HepG2 (cell line): ENCODE measurements around the gene ZBTB45.

ENCODE experiments used
- ATF3 ChIP-seq: sonication (generic); formaldehyde crosslinking; IDR thresholded peaks from 2 replicates; pipeline ENCODE4 v1.4.0; 2020; ENCODE audit warnings: missing genetic modification reagents
- BHLHE40 ChIP-seq: IDR thresholded peaks from 2 replicates; pipeline ENCODE4 v1.6.1; 2011; ENCODE audit warnings: low read length, improper control_type of control experiment
- KDM5A ChIP-seq: fragments of 200-600 bp; sonication (generic); IDR thresholded peaks from 2 replicates; pipeline ENCODE4 v1.7.0; 2018; ENCODE audit warnings: antibody characterized with exemption, mild to moderate bottlenecking, low read length, borderline replicate concordance
- MYC ChIP-seq: sonication (generic); formaldehyde crosslinking; IDR thresholded peaks from 2 replicates; pipeline ENCODE4 v1.9.0; 2021; ENCODE audit warnings: missing genetic modification reagents, borderline replicate concordance
- NR3C1 ChIP-seq: sonication (generic); formaldehyde crosslinking; IDR thresholded peaks from 2 replicates; pipeline ENCODE4 v1.4.0; 2020; ENCODE audit warnings: missing genetic modification reagents
- PBX2 ChIP-seq: IDR thresholded peaks from 2 replicates; pipeline ENCODE4 v1.6.1; 2016; ENCODE audit warnings: control low read depth
- POLR2A ChIP-seq, 2 experiments: IDR thresholded peaks; 2 replicates each; pipeline ENCODE4 v1.6.1; 2011; ENCODE audit warnings: low read depth in 2 of 2, low read length in 2 of 2, mild to moderate bottlenecking in 1 of 2, moderate library complexity in 1 of 2; ENCODE audit not compliant: insufficient read depth in 1 of 2
- REL ChIP-seq: sonication (generic); formaldehyde crosslinking; conservative IDR thresholded peaks from 2 replicates; pipeline ENCODE4 v1.8.0; 2022; ENCODE audit warnings: mild to moderate bottlenecking, missing genetic modification reagents, moderate library complexity
- RELA ChIP-seq: sonication (generic); formaldehyde crosslinking; IDR thresholded peaks from 2 replicates; pipeline ENCODE4 v1.4.0; 2020; ENCODE audit warnings: missing genetic modification reagents
- ZBTB1 ChIP-seq: sonication (generic); formaldehyde crosslinking; IDR thresholded peaks from 2 replicates; pipeline ENCODE4 v1.4.0; 2020; ENCODE audit warnings: missing genetic modification reagents, borderline replicate concordance
- ZBTB10 ChIP-seq: sonication (generic); formaldehyde crosslinking; IDR thresholded peaks from 2 replicates; pipeline ENCODE4 v1.4.0; 2020; ENCODE audit warnings: missing genetic modification reagents, borderline replicate concordance
- ZNF232 ChIP-seq: sonication (generic); formaldehyde crosslinking; IDR thresholded peaks from 2 replicates; pipeline ENCODE4 v1.4.0; 2020; ENCODE audit warnings: missing genetic modification reagents, borderline replicate concordance
- ZNF512 ChIP-seq: sonication (generic); formaldehyde crosslinking; IDR thresholded peaks from 2 replicates; pipeline ENCODE4 v1.4.0; 2020; ENCODE audit warnings: mild to moderate bottlenecking, missing genetic modification reagents

DNA sequence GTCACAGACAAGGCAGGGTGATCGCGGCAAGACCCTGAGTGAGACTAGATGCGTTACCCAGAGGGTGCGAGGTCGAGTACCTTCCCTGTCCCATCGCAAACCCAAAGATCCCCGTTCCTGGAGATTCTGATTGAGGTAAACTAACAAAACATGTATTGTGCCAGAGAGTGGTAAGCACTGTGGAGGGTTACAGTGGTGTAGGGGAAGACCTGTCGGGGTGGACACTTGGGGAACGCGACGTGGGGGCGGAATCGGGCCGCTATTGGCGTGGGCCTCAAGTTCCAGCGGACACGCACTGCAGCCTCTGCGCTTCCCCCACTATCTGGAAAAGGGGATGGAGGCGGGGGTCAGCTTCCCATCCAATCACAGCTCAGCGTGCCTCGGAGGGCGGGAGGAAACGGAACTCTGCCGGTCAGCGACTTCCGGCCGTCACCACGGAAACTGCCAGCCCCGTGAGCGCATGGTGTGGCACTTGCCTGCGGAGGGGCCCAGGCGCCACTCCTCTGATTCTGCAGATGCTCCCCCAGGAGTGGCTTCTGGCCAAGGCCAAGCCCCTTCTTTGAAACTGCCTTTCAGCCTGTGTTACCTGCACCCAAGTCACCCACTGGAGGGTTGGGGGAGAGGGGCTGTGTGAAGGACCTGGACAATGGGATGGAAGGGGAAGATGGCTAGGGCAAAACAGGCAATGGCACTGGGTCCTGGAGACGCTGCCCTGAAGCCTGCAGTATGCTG, 39.8 kb upstream of the ZBTB45 start:
- no peak for TF ChIP-seq ZNF232 (CRISPR knock-in tag)
- TF ChIP-seq BHLHE40, result no peak
- TF ChIP-seq NR3C1 (CRISPR knock-in tag), result no peak
- no peak for TF ChIP-seq ZBTB1 (CRISPR knock-in tag)
- peak; percentile 93 to 96 for TF ChIP-seq POLR2A (IDR thresholded peaks at IDR 0.05; ENCODE audit: insufficient read depth in 1 of 2, low read depth in 2 of 2, low read length in 2 of 2)
- TF ChIP-seq PBX2 (CRISPR knock-in tag), result no peak
- TF ChIP-seq MYC (CRISPR knock-in tag), result peak; percentile 92
- peak; percentile 83 for TF ChIP-seq KDM5A
- no peak for TF ChIP-seq RELA (CRISPR knock-in tag)
- no peak for TF ChIP-seq ATF3 (CRISPR knock-in tag)
- TF ChIP-seq REL, result no peak
- TF ChIP-seq ZBTB10 (CRISPR knock-in tag), result no peak
- no peak for TF ChIP-seq ZNF512 (CRISPR knock-in tag)
